ENCODE measurements around the gene RASSF5. TPM values are rescaled to one million over a fixed set of nuclear protein-coding genes. Genes with fewer than 3 reads are reported as not detected.

The RASSF5 gene
- total RNA-seq, 1 experiment from 2014 or later, result 6.1 TPM

- intact Hi-C loops (cut with micrococcal nuclease; ENCODE audit: unreplicated experiment), result no loop called here
- H3K27ac Mint-ChIP-seq (ENCODE audit: unreplicated experiment), result no peak overlapping the region
- CTCF ChIA-PET, result no interaction called here
- no peaks in the 10 kb centered on the region for H3K36me3 Mint-ChIP-seq (ENCODE audit: insufficient read depth, unreplicated experiment)
- no peak overlapping the region for H3K4me3 Mint-ChIP-seq (ENCODE audit: low read depth, unreplicated experiment)
- DNase-seq, result no peak
- TF ChIP-seq CTCF (IDR thresholded peaks at IDR 0.05; ENCODE audit: unreplicated experiment), result no peak
- BruUV-seq (replicated peaks), result no TSS peak
- H3K27me3 Mint-ChIP-seq (ENCODE audit: unreplicated experiment), result peaks cover 44% of the 10 kb centered on the region
- no peaks in the 10 kb centered on the region for H3K9me3 Mint-ChIP-seq (ENCODE audit: low read depth, unreplicated experiment)
- no peaks in the 10 kb centered on the region for H3K4me1 Mint-ChIP-seq (ENCODE audit: low read depth, unreplicated experiment)
Observed at GRCh38 chr1:206550446-206550845, 43.1 kb downstream of the RASSF5 start.

- BruUV-seq (replicated peaks), result no TSS peak
Observed at GRCh38 chr1:206551296-206551985, 44.1 kb downstream of the RASSF5 start.

GRCh38 chr1:206551986-206552326, 44.6 kb downstream of the RASSF5 start:
- no peak for DNase-seq
- Mint-ChIP-seq H3K36me3 (ENCODE audit: insufficient read depth, unreplicated experiment) (peaks cover 2% of the 10 kb centered on the region), H3K4me3 (ENCODE audit: low read depth, unreplicated experiment) (no peak overlapping the region), H3K27me3 (ENCODE audit: unreplicated experiment) (peaks cover 44% of the 10 kb centered on the region), H3K9me3 (ENCODE audit: low read depth, unreplicated experiment) (no peaks in the 10 kb centered on the region), H3K27ac (ENCODE audit: unreplicated experiment) (no peak overlapping the region), H3K4me1 (ENCODE audit: low read depth, unreplicated experiment) (peaks cover 8% of the 10 kb centered on the region)
- TF ChIP-seq CTCF (IDR thresholded peaks at IDR 0.05; ENCODE audit: unreplicated experiment), result no peak
- BruUV-seq (replicated peaks), result no TSS peak
- intact Hi-C loops (cut with micrococcal nuclease; ENCODE audit: unreplicated experiment), result no loop called here
- CTCF ChIA-PET, result no interaction called here

More at GRCh38 chr1:206551296-206551985, 44.1 kb downstream of the RASSF5 start:
- H3K27ac Mint-ChIP-seq (ENCODE audit: unreplicated experiment), result no peak overlapping the region
- H3K4me3 Mint-ChIP-seq (ENCODE audit: low read depth, unreplicated experiment), result no peak overlapping the region
- peaks cover 44% of the 10 kb centered on the region for H3K27me3 Mint-ChIP-seq (ENCODE audit: unreplicated experiment)
- no peaks in the 10 kb centered on the region for H3K36me3 Mint-ChIP-seq (ENCODE audit: insufficient read depth, unreplicated experiment)
- H3K9me3 Mint-ChIP-seq (ENCODE audit: low read depth, unreplicated experiment), result no peaks in the 10 kb centered on the region
- no peak for DNase-seq
- CTCF ChIA-PET, result no interaction called here
- intact Hi-C loops (cut with micrococcal nuclease; ENCODE audit: unreplicated experiment), result no loop called here
- no peak for TF ChIP-seq CTCF (IDR thresholded peaks at IDR 0.05; ENCODE audit: unreplicated experiment)
- peaks cover 6% of the 10 kb centered on the region for H3K4me1 Mint-ChIP-seq (ENCODE audit: low read depth, unreplicated experiment)

- no peak overlapping the region for H3K27ac Mint-ChIP-seq (ENCODE audit: unreplicated experiment)
- peaks cover 23% of the 10 kb centered on the region for H3K4me1 Mint-ChIP-seq (ENCODE audit: low read depth, unreplicated experiment)
- peaks cover 44% of the 10 kb centered on the region for H3K27me3 Mint-ChIP-seq (ENCODE audit: unreplicated experiment)
- CTCF ChIA-PET, result no interaction called here
- TF ChIP-seq CTCF (IDR thresholded peaks at IDR 0.05; ENCODE audit: unreplicated experiment), result no peak
- no TSS peak for BruUV-seq (replicated peaks)
- intact Hi-C loops (cut with micrococcal nuclease; ENCODE audit: unreplicated experiment), result no loop called here
- no peak for DNase-seq
- no peak overlapping the region for H3K4me3 Mint-ChIP-seq (ENCODE audit: low read depth, unreplicated experiment)
- H3K36me3 Mint-ChIP-seq (ENCODE audit: insufficient read depth, unreplicated experiment), result peaks cover 10% of the 10 kb centered on the region
- H3K9me3 Mint-ChIP-seq (ENCODE audit: low read depth, unreplicated experiment), result no peaks in the 10 kb centered on the region
Observed at GRCh38 chr1:206554211-206554610, 46.9 kb downstream of the RASSF5 start.

Data from Calu3 (cell line).